NCI-H2171 treated with DMSO at 0.1 percent for 48 hours (cell line): Measurements from ENCODE around the gene ELOVL3.
"Not testable (repeated sequence)": the region's sequence is repeated elsewhere in the genome, so short reads cannot be mapped to it uniquely, and the experiment has no call there.

Source experiments
- DNase-seq: peaks from one replicate; lab custom pipeline; 2025; lab: John Stamatoyannopoulos, UW

ELOVL3 gene

DNA sequence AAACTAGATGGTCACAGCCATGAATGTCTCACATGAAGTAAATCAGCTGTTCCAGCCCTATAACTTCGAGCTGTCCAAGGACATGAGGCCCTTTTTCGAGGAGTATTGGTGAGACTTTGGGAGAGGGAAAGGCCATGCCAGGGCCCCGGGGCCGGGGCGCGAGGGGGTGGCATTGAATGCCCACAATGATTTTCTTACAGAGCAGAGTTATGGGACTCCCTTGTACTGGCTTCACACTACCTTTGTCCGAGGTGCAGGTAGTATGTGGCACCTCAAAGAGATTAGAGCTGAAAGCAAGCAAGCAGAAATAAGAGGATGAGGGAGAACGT, 407 bp downstream of the ELOVL3 start:
- no peak for DNase-seq

GRCh38 chr10:102227050-102227449, 951 bp downstream of the ELOVL3 start:
- no peak for DNase-seq

DNA sequence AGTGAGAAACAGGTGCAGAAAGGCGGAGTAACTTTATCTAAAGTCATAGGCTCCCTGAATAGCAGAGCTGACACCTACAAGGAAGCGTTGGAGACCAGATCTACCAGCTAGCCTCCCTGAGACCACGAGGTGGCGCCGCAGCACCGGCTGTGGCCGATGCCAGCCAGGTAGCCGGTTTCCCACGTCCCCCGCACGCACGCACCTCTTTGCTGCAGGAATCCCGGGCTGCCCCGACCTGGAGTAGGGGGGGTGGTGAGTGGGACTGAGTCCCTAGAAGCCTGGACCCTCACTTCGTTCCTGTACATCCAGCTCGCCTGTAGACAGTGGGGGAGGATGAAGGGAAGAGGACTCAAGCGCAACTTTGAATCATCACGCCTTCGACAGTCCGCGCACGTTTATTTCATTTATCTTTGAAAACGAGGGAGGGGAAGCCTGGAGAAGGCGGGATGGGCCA, 3.7 kb downstream of the ELOVL3 start:
- peak; percentile 70 for DNase-seq

DNA sequence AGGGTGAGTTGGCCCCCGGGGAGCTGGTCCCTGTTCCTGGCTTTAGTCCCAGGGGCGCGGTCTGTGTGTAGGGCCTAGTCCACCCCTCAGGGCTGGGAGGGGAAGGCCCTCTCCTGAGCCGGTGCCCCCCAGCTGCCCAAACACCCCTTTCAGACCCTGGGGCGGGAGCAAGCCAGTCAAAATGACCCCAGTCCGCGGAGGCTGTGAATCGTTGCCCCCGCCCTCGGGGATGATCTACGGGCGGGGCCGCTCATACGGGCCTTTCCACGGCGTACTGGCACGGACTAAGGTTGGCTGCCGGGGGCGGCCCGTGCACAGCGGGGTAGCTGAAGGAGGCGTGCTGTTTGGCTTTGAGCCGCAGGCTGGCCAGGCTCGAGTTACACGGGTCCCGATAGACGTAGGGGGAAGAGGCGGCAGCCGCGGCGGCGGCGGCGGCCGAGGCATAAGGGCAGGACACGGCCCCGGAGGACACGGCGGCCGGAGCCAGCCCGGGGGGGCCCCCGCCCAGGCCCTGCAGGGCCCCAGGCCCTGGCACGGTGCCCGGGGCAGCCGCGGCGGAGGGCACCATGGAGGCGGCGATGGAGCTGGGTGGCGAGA, 4.3 kb downstream of the ELOVL3 start:
- peak; percentile 68 for DNase-seq

GRCh38 chr10:102230861-102231356, 4.8 kb downstream of the ELOVL3 start:
- peak; percentile 17 for DNase-seq

DNA sequence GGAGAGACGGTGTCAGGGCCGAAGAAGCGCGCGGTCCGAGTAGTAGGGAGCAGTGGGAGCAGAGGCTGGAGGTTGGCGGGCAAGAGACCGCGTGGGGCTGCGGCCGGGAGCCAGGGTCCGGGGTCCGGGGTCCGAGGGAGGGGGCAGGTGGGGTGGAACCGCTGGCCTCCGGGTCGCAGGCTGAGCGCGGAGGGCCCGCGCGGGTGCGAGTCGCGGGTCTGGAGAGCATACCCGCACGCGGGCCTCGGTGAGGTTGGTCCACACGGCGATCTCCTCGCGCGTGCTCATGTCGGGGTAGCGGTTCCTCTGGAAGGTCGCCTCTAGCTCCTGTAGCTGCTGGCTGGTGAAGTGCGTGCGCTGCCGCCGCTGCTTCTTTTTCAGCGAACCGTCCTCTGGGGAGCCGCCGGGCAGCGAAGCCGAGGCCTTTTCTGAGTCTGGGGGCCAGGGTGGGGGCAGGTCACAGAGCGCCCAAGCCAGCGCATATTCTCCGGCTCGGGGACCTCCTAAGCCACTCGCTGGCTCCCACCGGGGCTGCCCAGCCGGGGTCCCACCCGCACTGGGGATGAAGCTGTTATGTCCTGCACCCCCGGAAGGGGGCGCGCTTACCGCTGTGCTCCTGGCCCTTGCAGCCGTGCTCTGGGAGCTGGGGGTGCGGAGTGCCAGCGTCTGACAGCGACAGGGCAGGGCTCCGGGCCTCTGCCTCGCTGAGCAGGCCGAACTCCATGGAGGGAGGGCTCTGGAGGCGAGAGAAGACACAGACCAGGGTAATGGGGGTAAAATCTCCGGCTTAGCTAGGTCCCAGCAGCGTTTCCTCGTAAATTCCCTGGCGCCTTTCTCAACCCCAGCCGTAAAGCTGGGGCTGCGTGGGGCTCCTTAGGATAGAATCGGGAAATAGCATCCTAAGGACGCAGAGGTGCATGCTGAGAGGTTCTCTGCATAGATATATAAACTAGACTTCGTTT, 5.5 kb downstream of the ELOVL3 start:
- peak; percentile 34 for DNase-seq

DNA sequence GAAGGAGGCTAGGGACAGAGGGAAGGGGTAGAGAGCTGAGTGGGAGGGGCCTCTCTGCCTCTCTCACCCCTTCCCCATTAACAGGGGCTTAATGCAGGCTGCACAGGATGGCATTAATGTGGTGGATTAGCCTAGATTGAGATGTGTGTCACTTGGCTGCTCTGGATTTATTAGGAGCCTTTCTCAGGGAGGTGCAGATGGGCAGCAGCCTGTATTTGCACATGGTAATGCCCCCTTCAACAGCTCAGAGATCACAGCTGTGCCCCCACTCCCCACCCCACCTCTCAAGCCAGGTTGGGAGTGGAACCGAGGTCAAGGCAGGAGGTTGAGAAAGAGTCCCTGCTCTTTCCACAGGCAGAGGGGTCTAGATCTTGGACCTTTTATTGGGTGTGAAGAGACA, 7.9 kb downstream of the ELOVL3 start:
- DNase-seq = no peak

DNA sequence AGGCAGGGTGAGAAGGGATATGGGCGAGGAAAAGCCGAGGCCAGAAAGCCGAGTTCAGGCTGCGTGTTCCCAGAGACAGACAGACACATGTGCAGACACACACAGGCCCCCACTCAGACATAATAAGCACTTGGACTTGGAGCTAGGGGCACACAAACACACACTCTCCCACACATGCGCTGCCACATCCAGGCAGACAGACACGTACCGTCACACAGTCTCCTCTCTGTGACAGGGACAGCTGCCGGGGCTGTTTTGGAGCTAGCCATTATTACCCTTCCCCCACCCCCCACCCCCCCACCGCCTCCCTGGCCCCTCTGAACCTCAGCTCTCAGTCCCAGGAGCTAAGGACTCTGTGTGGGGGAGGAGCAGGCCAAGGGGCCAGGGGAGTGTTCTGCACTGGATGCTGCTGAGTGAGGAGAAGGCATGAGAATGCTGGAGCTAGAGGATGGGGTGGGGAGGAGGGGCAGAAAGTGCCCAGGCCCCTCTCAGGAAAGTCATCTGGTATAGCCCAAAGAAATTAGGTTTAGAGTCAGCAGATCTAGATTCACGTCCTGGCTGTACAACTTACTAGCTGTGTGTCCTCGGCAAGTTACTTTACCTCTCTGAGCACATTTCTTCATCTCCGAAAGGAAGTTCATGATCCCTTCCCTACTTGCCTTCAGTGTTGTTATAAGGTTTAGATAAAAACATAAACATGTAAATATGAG, 8.9 kb downstream of the ELOVL3 start:
- no peak for DNase-seq

DNA sequence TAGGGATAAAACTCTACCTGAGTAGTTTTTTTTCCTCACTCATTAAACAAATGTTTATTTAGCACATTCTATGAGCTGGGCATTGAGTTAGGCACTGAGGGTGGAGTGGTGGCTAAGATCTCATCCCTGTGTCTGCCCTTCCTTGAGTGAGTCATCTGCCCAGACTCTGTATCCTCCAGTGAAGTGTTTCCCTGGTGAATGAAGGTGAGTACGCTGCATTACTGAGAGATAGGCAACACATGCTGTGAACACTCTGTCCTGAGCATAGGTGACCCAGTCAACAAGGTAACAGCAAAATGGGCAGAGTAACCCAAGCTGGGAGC, 9.5 kb downstream of the ELOVL3 start:
- no peak for DNase-seq

DNA sequence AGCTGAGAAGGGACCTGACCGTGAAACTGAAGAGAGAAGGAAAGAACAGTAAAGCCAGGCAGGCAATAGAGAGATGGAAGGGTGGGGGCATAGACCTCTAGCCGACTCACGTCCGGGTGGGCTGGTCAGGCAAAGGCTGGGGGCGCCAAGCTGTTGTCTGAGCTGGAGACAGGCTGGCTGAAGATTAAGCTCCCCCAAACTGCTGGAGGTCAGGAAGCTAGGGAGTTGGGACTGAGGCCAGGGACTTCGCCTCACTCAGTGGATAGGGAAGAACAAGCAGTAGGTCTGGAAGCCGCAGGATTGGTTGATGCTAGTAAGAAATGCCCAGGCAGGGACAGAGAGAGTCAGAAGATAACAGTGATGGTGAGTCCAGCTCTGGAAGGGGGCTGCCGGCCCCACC, 9.9 kb downstream of the ELOVL3 start:
- no peak for DNase-seq

DNA sequence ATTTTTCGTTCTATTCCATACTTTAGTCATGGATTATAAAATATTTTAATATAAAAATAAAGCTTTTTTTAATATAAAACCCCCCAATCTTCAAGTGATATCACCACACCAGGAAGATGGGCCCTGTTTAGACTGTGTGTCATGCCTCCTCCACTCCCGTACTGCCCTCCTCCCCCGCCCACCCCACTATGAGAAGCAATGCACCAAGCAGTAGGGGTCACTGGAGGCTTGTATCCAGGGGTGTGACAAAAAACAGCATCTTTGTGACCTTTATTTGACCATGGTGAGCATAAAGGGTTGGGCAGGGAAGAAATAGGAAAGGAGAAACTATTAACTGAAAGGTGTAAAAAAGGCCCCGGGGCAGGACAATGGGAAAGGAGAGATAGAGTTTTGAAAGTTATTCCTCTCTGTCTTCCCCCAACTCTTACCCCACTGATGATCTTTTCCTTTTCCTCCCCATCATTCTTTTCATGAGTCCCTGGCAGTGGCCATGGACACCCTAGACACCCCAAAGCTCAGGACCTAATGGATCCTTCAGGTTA, 11.7 kb downstream of the ELOVL3 start:
- DNase-seq = no peak

DNA sequence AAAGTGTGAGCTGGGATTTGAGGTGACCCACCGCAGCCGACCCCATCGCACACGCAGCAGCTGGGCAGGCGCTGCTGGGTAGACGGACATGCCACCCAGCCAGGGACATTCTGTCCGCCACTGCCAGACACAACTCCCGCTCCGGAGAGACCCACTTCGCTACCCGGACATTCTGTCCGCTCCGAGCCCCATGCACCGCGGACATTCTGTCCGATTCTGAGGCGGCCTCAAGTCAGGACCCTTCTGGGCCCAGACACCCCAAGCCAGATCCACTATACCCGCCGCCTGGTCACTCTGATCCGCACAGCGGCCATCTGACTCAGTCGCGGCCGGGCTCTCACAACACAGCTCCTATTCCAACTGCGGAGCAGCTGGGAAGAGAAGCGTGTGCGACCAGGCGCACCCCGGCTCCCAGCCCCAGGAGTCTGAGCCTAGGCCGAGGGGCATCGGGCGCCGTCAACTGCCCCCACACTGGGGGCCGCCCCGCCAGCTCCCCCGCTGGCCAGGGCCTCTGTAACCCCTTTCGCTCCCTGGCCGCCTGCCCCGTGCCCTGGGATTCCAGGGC, 14.4 kb downstream of the ELOVL3 start:
- DNase-seq = no peak

- DNase-seq = no peak
Observed at GRCh38 chr10:102241032-102241443, 14.9 kb downstream of the ELOVL3 start.

DNA sequence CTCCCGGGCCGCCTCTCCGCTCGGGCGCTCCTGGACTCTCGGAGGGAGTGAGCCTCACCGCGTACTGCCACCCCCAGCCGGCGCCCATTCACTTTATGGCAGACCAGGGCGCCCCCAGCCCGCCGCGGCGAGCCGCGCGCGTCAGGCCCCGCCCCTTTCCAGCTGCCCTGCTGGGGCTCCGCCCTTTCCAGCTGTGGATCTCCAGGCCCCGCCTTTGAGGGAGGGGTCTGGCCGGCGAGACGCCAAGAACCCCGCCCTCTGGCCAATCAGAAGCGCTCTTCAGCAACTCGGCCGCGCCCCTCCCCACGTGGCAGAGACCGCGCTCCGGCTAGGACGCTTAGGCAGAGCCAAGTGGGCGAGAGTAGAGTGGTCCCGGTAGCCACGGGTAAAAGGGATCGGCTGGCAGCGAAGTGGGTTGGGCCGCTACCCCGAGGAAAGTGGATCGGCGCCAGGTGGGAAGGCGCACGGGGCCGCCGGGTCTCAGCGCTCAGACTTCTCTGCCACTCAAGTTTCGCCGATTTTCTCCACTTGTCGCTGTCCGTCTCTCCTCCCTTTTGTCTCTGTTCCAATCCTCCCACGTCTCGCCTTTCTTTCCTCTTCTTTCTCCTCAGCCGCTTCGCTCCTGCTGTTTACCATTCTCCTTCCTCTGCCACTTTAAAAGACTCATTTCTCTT, 15.5 kb downstream of the ELOVL3 start, which contains the start of gene PITX3:
PITX3 (minus strand) TSS at position 69 of the 674 bp plus-strand sequence. CDS start 9,432 bp downstream, outside the sequence.
- DNase-seq = peak; percentile 43

DNA sequence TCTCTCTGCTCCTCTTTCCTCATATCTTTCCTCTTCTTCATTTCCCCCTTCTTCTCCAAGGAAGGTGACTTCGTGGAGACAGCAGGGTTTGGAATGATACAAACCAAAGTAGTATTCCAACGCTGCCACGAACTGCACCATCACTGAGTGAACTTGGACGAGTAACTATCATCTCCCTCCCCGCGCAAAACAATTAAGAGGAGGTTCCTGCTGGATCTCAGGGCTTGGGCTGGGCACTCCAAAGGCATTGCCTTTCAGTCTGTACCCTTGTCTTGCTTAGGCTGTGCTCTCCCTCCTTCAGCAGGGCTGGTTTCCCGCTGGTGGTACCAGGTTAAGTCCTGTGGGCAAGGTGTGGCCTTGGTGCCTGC, 16.0 kb downstream of the ELOVL3 start:
- no peak for DNase-seq

DNA sequence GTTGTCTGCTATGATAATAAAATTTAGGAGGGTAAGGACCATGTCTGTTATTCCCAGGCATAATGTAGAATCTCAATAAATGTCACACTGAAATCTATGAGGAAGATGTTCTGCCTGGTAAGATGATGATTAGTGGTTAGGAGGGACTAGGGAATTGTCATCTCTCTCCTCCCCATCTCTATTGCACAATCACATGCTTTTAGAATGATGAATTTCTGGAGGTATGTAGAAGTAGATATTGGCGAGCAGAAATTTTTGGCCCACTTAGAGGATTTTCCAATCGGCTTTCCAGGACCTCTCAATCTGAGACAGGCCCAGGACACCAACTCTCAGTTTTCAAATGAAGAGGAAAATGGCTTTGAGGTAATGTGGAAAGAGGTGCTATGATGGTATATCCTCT, 17.2 kb downstream of the ELOVL3 start:
- no peak for DNase-seq

DNA sequence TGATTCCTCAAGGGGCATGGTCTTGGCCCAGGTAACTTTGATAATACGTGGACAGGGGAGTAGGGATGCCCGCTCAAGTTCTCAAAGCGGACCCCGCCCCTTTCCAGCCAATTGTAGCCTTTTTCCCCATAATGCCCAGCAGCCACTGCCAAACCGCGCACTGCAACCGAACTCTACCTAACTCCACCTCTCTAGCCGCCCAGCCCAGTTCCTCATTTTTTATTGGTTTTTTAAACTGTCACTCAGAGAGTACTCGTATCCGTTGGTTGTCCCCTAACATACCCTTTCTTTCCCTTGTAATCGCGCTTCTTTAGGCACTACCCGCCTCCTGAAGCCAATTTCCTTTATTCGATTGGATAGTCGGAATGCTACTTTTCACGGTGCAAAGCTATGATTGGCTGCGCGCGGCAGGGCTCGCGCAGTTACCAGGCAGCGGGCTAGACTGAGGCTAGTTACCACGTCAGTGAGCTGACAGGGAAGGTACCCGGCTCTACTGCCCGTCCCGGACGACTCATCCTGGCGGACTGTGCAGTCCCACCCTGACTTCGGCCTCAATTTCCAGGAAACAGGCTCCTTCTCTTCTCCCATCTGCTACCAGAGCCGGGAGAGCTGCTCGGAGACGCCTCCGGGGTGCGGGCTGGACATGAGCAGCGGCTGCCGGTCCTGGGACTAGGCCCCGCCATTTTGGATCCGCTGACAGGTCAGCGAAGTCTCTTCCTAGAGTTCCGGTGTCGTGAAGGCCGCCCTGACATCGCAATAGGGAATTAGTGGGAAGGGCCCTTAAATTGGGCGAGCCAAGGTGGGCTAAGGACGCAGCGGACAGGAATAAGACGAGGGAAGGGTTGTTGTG, 19.2 kb downstream of the ELOVL3 start, which contains the start of gene GBF1:
GBF1 (plus strand) TSS at position 451 of the 850 bp plus-strand sequence. CDS start 13,407 bp downstream, outside the sequence.
- peak; percentile 98 for DNase-seq

DNA sequence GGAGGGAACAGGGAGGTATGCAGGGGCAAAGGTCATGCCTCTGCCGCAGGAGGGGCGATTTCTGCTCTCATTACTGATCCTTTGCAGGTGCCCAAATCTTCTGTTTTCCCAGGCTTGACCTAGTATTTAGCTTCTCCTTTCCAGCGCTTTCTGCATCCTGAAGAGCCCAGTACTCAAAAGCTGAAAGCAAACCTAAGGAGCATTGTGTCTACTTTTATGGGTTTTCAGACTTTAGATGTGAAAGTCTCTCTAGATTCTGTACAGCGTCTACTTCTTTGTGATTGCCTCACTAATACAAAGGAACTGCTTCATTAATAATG, 19.8 kb downstream of the ELOVL3 start:
- no peak for DNase-seq

DNA sequence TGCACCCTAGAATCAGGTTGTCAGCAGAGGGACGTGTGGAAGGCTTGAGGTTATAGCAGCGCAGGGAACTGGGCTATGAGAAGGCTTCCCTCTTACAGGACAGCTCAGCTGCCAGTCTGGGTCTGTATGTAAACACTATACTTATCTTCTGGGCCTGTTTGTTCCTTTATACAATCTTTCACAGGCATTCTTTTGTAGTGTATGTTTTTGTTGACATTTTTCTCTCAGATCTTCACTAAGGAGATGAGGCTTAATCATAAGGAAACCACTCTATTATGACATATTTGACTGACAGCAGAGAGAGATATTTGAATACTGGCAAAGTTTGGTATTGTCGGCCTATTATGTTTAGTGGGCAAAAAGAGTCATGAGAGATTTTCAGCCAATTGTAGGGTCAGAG, 20.2 kb downstream of the ELOVL3 start:
- no peak for DNase-seq

GRCh38 chr10:102247734-102248133, 21.6 kb downstream of the ELOVL3 start:
- DNase-seq = no peak

- DNase-seq = not testable (repeated sequence)
Observed at GRCh38 chr10:102252508-102252907, 26.4 kb downstream of the ELOVL3 start.
